HG03060 (cell line): ENCODE measurements around the gene HOTAIR.

Experiments
- ATAC-seq: cut with Tn5 transposase; IDR thresholded peaks from one replicate; pipeline ENCODE4 v1.9.1; 2021; ENCODE audit warnings: low read depth, moderate number of reproducible peaks; ENCODE audit not compliant: unreplicated experiment

Gene HOTAIR

GRCh38 chr12:53931844-53932581, 42.7 kb downstream of the HOTAIR start:
- no peak for ATAC-seq

DNA sequence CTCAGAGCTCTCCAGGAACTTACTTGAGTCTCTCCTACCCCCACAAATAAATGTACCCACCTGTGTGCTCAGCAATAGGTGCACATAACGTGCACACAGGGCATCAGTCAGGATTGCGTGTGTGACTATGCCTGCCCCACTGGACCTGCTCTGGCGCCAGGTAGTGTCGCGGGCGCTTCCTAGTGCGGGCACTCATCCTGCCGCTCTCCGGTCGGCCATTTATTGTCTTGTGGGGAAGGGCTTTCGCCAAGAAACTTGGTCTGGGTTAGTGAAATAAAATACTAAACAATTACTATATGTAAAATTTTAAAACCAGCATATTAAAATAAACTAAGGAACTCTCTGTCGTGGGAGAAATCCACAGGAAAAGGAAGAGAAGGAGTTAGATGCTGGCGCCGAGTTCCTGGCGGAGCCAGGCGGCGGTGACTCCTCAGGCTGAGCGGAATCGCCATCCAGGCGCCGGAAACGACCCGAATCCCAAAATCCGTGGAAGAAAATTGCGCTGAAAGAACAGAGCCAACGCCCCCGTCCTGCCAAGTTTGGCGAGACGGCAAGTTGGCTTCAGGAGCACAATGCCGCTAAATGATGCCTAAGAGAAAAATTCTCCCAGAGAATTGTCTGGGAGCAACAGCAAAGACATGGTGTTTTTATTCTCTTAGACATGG, 44.0 kb downstream of the HOTAIR start:
- no peak for ATAC-seq

DNA sequence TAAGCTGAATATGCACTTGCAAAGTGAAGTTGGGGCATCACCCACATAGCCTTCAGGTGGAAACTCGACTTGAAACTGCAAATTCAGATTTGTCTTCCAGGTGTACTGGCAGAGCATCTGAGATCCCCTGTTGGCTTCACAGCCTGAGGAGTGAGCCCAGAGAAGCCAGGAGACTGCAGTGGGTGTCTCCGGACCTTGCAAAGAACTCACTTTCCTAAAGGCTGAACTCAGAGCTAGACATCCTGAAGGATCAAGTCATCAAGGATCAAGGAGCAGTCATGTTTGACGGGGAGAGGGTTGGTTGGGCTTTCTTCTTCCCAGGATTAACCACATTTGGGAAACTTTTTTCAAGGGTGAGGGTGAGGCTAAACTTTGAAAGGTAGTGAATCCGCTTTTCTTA, 45.2 kb downstream of the HOTAIR start:
- ATAC-seq = no peak

GRCh38 chr12:53928054-53928835, 46.5 kb downstream of the HOTAIR start:
- ATAC-seq = no peak

- no peak for ATAC-seq
Measured at GRCh38 chr12:53927220-53928029, 47.3 kb downstream of the HOTAIR start.

- ATAC-seq = no peak
Measured at GRCh38 chr12:53924521-53925405, 50.0 kb downstream of the HOTAIR start.

DNA sequence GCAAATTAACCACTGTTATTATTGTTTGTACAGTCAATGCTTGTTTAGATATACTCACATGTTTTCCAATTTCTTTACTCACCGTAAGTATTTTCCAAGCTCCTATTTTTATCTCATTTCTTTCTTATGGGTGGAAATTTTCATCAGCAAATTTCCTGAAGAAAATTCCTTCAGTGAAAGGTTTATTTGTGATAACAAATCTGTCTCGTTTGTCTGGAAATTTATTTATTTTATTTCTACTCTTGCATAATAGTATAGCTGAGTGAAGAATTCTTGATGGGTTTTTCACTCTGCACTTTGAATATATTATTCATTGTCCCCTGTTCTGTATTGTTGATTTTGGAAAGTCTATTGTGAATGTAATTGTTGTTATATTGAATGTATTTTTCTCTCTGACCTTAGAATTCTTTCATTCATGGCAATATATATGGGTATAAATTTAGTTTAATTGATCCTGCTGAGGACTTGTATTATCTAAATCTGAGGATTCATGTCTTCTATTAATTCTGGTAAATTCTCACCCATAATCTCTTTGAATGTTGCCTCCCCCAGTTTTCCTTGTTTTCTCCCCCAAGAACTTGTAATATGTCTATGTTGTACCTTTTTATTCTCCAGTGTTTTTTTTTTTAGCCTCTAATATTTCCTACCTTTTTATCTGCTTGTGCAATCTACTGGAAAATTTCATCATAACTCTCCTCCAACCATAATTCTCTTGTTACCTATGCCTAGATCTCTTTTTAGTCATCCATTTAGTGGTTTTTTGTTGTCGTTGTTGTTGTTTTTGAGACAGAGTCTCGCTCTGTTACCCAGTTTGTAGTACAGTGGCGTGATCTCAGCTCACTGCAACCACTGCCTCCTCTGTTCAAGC, 57.7 kb downstream of the HOTAIR start:
- no peak for ATAC-seq
